GM21576 (cell line): ENCODE data around the gene U2AF1L4.
"Not testable (repeated sequence)": the region's sequence is repeated elsewhere in the genome, so short reads cannot be mapped to it uniquely, and the experiment has no call there.

Experiments used
- ATAC-seq: cut with Tn5 transposase; IDR thresholded peaks from one replicate; pipeline ENCODE4 v1.9.1; 2021; ENCODE audit warnings: mild to moderate bottlenecking, moderate library complexity; ENCODE audit not compliant: unreplicated experiment

U2AF1L4 gene

GRCh38 chr19:35727956-35728706 lies 17.1 kb downstream of the U2AF1L4 start:
- no peak for ATAC-seq

- ATAC-seq: no peak
These were observed 17.9 kb downstream of the U2AF1L4 start for GRCh38 chr19:35727053-35727955.

GRCh38 chr19:35725216-35725861 lies 19.9 kb downstream of the U2AF1L4 start:
- no peak for ATAC-seq

GRCh38 chr19:35724560-35724959 lies 20.7 kb downstream of the U2AF1L4 start:
- no peak for ATAC-seq

DNA sequence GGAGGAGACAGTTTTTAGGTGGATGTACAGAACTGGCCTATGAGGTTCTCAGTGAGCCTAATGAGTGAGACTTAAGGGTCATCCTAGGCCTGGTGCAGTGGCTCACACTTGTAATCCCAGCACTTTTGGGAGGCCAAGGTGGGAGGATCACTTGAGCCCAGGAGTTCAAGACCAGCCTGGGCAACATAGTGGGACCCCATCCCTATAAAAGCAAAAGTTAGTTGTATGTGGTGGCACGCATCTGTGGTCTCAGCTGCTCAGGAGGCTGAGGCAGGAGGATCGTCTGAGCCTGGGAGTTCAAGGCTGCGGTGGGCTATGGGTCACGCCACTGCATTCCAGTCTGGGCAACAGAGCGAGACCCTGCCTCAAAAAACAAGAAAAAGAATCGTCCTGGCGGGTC lies 21.1 kb downstream of the U2AF1L4 start:
- not testable (repeated sequence) for ATAC-seq

GRCh38 chr19:35723671-35724070 lies 21.5 kb downstream of the U2AF1L4 start:
- ATAC-seq: no peak

GRCh38 chr19:35722897-35723296 lies 22.3 kb downstream of the U2AF1L4 start:
- ATAC-seq: no peak

- ATAC-seq: no peak
These were observed 22.8 kb downstream of the U2AF1L4 start for GRCh38 chr19:35722461-35722860.

DNA sequence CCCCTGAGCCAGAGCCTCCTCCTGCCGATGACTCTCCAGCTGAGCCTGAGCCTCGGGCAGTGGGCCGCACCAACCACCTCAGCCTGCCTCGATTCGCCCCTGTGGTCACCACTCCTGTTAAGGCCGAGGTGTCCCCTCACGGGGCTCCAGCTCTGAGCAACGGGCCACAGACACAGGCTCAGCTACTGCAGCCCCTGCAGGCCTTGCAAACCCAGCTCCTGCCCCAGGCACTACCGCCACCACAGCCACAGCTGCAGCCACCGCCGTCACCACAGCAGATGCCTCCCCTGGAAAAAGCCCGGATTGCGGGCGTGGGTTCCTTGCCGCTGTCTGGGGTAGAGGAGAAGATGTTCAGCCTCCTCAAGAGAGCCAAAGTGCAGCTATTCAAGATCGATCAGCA lies 23.8 kb downstream of the U2AF1L4 start:
- no peak for ATAC-seq

DNA sequence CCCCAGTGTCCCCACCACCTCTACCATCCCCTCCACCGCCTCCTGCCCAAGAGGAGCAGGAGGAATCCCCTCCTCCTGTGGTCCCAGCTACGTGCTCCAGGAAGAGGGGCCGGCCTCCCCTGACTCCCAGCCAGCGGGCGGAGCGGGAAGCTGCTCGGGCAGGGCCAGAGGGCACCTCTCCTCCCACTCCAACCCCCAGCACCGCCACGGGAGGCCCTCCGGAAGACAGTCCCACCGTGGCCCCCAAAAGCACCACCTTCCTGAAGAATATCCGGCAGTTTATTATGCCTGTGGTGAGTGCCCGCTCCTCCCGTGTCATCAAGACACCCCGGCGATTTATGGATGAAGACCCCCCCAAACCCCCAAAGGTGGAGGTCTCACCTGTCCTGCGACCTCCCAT lies 24.6 kb downstream of the U2AF1L4 start:
- ATAC-seq: no peak

DNA sequence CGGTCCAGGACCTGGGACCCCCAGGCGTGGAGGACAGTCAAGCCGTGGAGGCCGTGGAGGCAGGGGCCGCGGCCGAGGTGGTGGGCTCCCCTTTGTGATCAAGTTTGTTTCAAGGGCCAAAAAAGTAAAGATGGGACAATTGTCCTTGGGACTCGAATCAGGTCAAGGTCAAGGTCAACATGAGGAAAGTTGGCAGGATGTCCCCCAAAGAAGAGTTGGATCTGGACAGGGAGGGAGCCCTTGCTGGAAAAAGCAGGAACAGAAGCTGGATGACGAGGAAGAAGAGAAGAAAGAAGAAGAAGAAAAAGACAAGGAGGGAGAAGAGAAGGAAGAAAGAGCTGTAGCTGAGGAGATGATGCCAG lies 25.1 kb downstream of the U2AF1L4 start:
- no peak for ATAC-seq

DNA sequence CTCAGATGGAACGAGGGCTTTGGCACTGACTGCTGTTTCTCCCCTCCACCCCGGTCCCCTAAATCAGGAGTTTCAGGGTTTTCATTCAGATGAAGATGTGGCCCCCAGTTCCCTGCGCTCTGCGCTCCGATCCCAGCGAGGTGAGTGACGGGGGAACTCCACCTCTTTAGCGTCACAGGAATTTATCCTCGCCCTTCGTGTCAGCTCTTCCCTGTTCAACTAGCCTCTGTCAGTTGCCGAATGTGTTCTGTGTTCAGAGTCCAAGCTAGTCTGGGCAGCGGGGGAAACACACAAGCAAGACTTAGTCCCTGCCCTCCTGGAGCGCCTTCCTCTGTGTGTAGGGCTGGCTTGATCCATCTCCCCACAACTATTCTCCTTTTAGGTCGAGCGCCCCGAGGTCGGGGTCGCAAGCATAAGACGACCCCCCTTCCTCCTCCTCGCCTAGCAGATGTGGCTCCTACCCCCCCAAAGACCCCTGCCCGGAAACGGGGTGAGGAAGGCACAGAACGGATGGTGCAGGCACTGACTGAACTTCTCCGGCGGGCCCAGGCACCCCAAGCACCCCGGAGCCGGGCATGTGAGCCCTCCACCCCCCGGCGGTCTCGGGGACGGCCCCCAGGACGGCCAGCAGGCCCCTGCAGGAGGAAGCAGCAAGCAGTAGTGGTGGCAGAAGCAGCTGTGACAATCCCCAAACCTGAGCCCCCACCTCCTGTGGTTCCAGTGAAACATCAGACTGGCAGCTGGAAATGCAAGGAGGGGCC lies 25.6 kb downstream of the U2AF1L4 start:
- ATAC-seq: no peak

- no peak for ATAC-seq
These were observed 26.7 kb downstream of the U2AF1L4 start for GRCh38 chr19:35718345-35719041.

- ATAC-seq: peak; percentile 1
These were observed 27.4 kb downstream of the U2AF1L4 start, which contains the start of gene KMT2B for GRCh38 chr19:35717665-35718344. TSS of gene KMT2B (plus strand) at chr19:35718003. CDS start at chr19:35718019, 16 bp downstream.

GRCh38 chr19:35716801-35717664 lies 28.2 kb downstream of the U2AF1L4 start:
- peak; percentile 55 for ATAC-seq

DNA sequence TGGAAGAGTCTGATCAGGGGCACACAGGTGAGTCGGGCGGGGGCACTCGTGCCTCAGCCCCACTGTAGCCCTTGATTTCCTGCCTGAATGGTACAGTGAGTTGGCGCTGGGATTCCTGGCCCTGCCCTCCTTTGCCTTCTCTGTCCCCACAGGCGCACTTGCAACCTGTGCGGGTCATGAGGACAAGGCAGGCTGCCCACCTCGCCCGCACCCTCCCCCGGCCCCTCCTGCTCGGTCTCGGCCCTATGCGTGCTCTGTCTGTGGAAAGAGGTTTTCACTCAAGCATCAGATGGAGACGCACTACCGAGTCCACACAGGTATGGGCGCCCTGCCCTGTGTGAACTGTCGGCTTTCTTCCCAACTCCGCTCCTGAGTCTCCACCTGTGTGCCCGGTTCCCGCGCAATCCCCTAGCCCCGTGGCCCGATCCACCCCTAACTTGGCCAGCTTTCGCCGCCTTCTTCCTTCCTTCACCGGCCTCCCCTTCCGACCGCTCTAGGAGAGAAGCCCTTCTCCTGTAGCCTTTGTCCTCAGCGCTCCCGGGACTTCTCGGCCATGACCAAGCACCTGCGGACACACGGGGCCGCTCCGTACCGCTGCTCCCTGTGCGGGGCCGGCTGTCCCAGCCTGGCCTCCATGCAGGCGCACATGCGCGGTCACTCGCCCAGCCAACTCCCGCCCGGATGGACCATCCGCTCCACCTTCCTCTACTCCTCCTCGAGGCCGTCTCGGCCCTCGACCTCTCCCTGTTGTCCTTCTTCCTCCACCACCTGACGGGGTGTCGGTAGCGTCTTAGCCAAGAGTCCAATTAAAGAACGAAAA lies 29.0 kb downstream of the U2AF1L4 start:
- ATAC-seq: no peak

DNA sequence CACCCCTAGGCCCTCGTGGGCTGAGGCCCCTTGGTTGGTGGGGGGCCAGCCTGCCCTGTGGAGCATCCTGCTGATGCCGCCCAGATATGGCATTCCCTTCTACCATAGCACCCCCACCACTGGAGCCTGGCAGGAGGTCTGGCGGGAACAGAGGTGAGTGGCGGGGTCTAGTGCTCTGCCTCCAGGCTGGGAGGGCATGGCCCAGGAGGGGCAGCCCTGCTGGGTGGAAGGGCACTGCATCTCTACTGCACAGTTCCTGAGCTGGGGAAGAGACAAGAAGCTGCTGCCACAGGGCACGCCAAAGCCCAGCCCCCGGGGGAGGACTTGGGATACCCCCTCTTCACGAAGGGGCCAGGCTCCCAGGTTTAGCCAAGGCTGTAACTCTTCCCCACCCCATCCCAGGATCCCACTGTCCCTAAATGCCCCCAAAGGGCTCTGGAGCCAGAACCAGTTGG lies 29.8 kb downstream of the U2AF1L4 start:
- ATAC-seq: no peak
